Measurements from ENCODE around the gene ENTPD8. TPM values are rescaled to one million over a fixed set of nuclear protein-coding genes. Genes with fewer than 3 reads are reported as not detected.
"Not testable (repeated sequence)": the region's sequence is repeated elsewhere in the genome, so short reads cannot be mapped to it uniquely, and the experiment has no call there.

ENTPD8 gene
- total and polyA plus RNA-seq, 2 experiments from 2014 or later, result 7.1 to 16.5 TPM

DNA sequence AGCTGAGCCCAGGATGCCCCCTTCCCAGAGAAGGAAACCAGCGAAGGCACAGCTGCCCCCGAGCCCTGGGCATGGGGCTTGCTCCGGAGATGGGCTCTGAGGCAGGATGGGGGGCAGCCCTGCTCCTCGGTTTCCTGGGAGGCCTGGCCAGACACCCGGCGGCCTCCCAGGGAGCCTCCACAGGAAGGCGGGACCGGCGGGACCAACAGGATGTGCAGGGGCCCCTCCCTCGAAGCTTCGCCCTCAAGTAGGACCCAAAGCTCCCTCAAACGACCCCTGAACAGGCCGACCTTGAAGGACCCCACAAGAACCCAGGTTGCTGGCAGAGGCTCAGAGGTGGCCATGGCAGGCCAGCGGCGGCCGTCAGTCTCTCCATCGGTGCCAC is 29.9 kb downstream of the ENTPD8 start:
- H3K9me3 ChIP-seq (ENCODE audit: low read depth), result no peaks in the 10 kb centered on the region
- TF ChIP-seq, protein P1, sequence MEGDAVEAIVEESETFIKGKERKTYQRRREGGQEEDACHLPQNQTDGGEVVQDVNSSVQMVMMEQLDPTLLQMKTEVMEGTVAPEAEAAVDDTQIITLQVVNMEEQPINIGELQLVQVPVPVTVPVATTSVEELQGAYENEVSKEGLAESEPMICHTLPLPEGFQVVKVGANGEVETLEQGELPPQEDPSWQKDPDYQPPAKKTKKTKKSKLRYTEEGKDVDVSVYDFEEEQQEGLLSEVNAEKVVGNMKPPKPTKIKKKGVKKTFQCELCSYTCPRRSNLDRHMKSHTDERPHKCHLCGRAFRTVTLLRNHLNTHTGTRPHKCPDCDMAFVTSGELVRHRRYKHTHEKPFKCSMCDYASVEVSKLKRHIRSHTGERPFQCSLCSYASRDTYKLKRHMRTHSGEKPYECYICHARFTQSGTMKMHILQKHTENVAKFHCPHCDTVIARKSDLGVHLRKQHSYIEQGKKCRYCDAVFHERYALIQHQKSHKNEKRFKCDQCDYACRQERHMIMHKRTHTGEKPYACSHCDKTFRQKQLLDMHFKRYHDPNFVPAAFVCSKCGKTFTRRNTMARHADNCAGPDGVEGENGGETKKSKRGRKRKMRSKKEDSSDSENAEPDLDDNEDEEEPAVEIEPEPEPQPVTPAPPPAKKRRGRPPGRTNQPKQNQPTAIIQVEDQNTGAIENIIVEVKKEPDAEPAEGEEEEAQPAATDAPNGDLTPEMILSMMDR (IDR thresholded peaks at IDR 0.05; ENCODE audit: poor library complexity), result no peak
- TF ChIP-seq EZH2 (IDR thresholded peaks at IDR 0.05; ENCODE audit: borderline replicate concordance), result no peak
- no peak for TF ChIP-seq EZH2phosphoT487 (IDR thresholded peaks at IDR 0.05; ENCODE audit: low read depth, severe bottlenecking, unreplicated experiment)
- no peaks in the 10 kb centered on the region for H3K9me2 ChIP-seq (replicated peaks; ENCODE audit: insufficient read depth)
- peaks cover 18% of the 10 kb centered on the region for H3K79me2 ChIP-seq
- H2AFZ ChIP-seq, result no peak overlapping the region
- H3K4me3 ChIP-seq, result no peak overlapping the region
- no peaks in the 10 kb centered on the region for H3K27me3 ChIP-seq
- H3K4me1 ChIP-seq (ENCODE audit: insufficient read depth), result peaks cover 4% of the 10 kb centered on the region
- no peak for DNase-seq (ENCODE audit: low spot score)
- H3K27ac ChIP-seq, result no peak overlapping the region
- no peaks in the 10 kb centered on the region for H3K36me3 ChIP-seq (replicated peaks; ENCODE audit: insufficient read depth, low read depth)
- WGBS (ENCODE audit: low lambda C conversion rate, missing lambda C conversion rate), result 92% methylated on average over 17 of the region's 17 CpGs
- H4K20me1 ChIP-seq (ENCODE audit: insufficient read depth, poor library complexity, severe bottlenecking), result no peaks in the 10 kb centered on the region
- H3K4me2 ChIP-seq, result no peak overlapping the region

DNA sequence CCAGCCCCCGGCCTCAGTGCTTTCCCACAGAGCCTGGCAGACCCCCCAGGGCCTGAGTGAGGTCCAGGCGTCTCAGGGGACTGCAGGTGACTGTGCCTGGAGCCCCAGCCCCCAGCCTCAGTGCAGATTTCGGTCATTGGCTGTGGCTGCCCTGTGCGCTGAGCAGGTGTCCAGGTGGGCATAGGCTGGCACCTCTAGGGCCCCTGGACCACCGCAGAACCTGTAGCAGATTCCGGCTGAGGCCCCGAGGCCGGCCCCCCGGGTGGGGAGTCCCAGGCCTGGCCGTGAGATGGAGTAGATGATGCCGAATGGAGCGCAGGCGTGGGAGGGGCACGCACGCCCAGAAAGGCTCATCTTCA is 30.3 kb downstream of the ENTPD8 start:
- Histone ChIP-seq H3K36me3 (replicated peaks; ENCODE audit: insufficient read depth, low read depth) (no peaks in the 10 kb centered on the region), H3K4me1 (ENCODE audit: insufficient read depth) (peaks cover 7% of the 10 kb centered on the region), H3K9me3 (ENCODE audit: low read depth) (no peaks in the 10 kb centered on the region), H3K27me3 (no peaks in the 10 kb centered on the region), H3K4me3 (no peak overlapping the region), H3K79me2 (peaks cover 18% of the 10 kb centered on the region), H3K27ac (no peak overlapping the region), H4K20me1 (ENCODE audit: insufficient read depth, poor library complexity, severe bottlenecking) (peaks cover 2% of the 10 kb centered on the region), H2AFZ (no peak overlapping the region), H3K9me2 (replicated peaks; ENCODE audit: insufficient read depth) (no peaks in the 10 kb centered on the region), H3K4me2 (no peak overlapping the region)
- TF ChIP-seq EZH2 (IDR thresholded peaks at IDR 0.05; ENCODE audit: borderline replicate concordance) (no peak), EZH2phosphoT487 (IDR thresholded peaks at IDR 0.05; ENCODE audit: low read depth, severe bottlenecking, unreplicated experiment) (no peak)
- TF ChIP-seq, protein P1 (IDR thresholded peaks at IDR 0.05; ENCODE audit: poor library complexity), result no peak
- no peak for DNase-seq (ENCODE audit: low spot score)
- WGBS (ENCODE audit: low lambda C conversion rate, missing lambda C conversion rate), result 93% methylated on average over 9 of the region's 15 CpGs

DNA sequence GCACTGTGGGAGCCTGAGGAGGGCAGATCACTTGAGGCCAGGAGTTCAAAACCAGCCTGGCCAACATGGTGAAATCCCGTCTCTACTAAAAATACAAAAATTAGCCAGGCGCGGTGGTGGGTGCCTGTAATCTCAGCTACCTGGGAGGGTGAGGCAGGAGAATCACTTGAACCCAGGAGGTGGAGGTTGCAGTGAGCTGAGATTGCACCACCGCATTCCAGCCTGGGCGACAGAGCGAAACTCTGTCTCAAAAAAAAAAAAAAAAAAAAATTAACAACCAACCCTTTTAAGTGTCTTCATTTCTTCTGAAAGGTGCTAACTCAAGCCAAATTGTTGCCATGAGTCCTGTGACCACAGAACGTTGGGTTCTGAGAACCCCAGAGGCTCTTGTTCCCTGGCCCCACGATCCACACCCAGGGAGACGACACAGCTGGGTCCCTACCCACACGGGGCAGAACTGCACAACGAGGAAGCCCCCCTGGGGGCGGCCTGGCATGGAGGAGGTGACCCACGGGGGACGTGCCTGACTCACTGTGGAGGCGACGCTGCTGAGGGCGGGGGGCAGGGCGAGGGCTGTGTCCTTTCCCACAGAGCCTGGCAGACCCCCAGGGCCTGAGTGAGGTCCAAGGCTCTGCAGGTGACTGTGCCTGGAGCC is 30.8 kb downstream of the ENTPD8 start:
- not testable (repeated sequence) for DNase-seq (ENCODE audit: low spot score); H3K4me2 ChIP-seq; H3K27ac ChIP-seq; H3K27me3 ChIP-seq; H2AFZ ChIP-seq; H3K4me3 ChIP-seq; H4K20me1 ChIP-seq (ENCODE audit: insufficient read depth, poor library complexity, severe bottlenecking); H3K36me3 ChIP-seq (replicated peaks; ENCODE audit: insufficient read depth, low read depth); H3K4me1 ChIP-seq (ENCODE audit: insufficient read depth); H3K9me2 ChIP-seq (replicated peaks; ENCODE audit: insufficient read depth); H3K9me3 ChIP-seq (ENCODE audit: low read depth)
- 93% methylated on average over 17 of the region's 18 CpGs for WGBS (ENCODE audit: low lambda C conversion rate, missing lambda C conversion rate)
- H3K79me2 ChIP-seq, result peaks cover 17% of the 10 kb centered on the region

DNA sequence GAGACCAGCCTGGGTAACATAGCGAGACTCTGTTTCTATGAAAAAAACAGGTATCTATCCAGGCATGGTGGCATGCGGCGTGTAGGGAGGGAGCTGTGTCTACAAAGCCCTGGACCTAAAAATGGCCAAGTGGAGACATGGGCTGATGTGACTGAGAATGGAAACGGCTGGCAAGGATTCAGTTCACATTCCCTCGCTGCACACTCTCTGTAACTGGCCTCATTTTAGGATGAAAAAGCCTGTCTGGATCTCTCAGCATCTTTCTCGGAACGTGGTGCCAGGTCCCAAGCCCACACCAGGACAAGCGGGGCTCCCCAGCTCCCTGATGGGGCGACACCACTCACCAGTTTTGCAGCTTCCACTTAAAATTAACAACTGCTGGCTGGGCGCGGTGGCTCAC is 31.6 kb downstream of the ENTPD8 start:
- TF ChIP-seq, protein P1 (IDR thresholded peaks at IDR 0.05; ENCODE audit: poor library complexity), result no peak
- TF ChIP-seq EZH2phosphoT487 (IDR thresholded peaks at IDR 0.05; ENCODE audit: low read depth, severe bottlenecking, unreplicated experiment) (no peak), EZH2 (IDR thresholded peaks at IDR 0.05; ENCODE audit: borderline replicate concordance) (no peak)
- H2AFZ ChIP-seq, result no peak overlapping the region
- H3K4me1 ChIP-seq (ENCODE audit: insufficient read depth), result peaks cover 7% of the 10 kb centered on the region
- H3K9me3 ChIP-seq (ENCODE audit: low read depth), result no peaks in the 10 kb centered on the region
- no peaks in the 10 kb centered on the region for H3K36me3 ChIP-seq (replicated peaks; ENCODE audit: insufficient read depth, low read depth)
- H3K4me3 ChIP-seq, result no peak overlapping the region
- H3K9me2 ChIP-seq (replicated peaks; ENCODE audit: insufficient read depth), result no peaks in the 10 kb centered on the region
- 94% methylated on average over 11 of the region's 11 CpGs for WGBS (ENCODE audit: low lambda C conversion rate, missing lambda C conversion rate)
- H3K79me2 ChIP-seq, result peaks cover 14% of the 10 kb centered on the region
- H3K27me3 ChIP-seq, result no peaks in the 10 kb centered on the region
- H3K27ac ChIP-seq, result no peak overlapping the region
- no peak for DNase-seq (ENCODE audit: low spot score)
- H3K4me2 ChIP-seq, result no peak overlapping the region
- peaks cover 3% of the 10 kb centered on the region for H4K20me1 ChIP-seq (ENCODE audit: insufficient read depth, poor library complexity, severe bottlenecking)

All from hepatocyte (in vitro differentiated cells).